DMS153 treated with DMSO at 0.1 percent for 48 hours (cell line): ENCODE measurements around the gene DNER.
A peak's percentile ranks its signal among the peaks of the same experiment; 100 is the strongest.
"Not testable (repeated sequence)": the region's sequence is repeated elsewhere in the genome, so short reads cannot be mapped to it uniquely, and the experiment has no call there.

Source experiments
- DNase-seq: peaks from one replicate; lab custom pipeline; 2025; ENCODE audit not compliant: unreplicated experiment; lab: John Stamatoyannopoulos, UW

The DNER gene

DNA sequence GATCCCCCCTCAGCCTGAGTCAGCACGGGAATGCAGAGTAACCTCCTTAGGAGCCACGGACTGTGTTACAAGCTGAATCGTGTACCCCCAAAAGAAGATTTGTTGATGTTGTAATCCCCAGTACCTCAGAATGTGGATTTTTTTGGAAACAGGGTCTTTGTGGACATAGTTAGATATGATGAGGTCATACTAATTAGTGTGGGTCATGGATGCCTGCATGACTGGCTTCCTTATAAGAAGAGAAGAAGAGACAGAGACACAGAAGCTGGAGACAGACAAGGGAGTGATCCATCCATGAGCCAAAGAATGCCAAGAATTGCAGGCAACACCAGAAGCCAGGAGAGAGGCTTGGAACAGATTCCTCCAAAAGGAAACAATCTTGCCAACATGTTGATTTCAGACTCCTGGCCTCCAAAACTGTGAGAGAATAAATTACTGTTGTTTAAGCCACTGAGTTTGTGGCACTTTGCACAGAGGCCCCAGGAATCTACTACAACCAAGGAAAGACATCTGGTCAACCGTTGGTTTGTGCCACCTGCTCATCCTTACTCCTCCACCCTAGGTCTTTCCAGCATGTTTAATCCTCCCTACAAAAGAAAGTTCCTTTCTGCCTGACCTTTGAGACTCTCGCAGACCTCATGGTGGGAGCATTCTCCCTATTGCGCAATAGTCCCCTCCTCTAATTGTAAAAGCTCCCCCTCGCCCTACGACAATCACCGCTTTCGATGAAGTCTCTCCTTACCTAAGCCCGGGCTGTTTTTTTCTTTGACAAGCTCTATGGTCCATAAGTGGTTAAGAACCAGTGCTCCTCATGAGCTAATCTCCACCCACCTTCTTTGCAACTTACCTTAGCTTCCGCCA, 91.6 kb downstream of the DNER start:
- DNase-seq: no peak

DNA sequence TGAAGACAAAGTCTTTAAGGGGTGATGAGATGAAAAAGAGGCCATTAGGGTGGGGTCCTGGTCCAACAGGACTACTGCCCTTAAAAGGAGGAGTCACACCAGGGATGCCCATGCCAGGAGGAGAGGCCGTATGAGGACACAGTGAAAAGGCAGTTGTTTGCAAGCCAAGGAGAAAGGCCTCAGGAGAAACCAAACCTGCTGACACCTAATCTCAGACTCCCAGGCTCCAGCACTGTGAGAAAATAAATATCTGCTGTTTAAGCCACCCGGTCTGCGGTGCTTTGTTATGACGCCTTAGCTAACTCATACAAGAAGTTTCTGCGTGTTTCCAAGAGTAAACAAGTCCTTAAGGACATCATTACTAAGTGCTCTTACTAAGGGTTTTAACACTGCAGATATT, 93.6 kb downstream of the DNER start:
- DNase-seq: no peak

DNA sequence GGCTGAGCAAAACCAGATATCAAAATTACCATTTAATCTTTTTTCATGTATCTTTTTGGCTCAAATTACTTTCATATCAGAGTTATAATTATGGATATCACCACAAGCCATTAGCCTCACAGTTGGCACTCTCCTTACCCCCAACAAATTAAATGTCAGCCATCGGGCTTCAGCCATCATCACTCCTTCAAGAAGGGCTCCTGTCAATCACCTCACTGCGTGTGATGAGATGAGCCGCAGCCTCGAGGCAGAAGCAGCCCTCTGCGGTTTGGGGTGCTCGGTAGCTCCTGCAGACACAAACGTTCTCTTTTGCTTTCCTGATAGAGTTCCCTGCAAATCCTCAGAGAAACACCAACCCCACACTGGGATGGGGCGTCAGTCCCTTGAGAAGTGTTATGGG, 94.1 kb downstream of the DNER start:
- DNase-seq: no peak

DNA sequence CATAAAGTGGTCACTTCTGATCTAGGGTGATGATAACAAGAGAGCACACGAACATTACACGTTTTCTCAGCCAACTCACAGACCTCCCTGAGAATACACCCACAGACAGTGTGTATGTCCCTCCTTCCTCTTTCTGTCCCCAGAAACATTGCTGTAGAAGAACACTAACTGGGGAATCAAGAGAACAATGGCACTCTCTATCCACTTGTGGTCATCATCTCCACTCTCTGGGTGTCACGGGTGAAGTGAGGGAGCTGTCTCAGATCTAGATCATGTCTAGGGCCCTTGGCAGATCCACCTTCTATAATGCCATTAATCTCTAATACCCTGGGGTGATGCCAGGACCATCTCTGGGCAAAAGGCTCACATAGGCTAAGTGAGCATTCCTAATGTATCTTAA, 97.9 kb downstream of the DNER start:
- no peak for DNase-seq

DNA sequence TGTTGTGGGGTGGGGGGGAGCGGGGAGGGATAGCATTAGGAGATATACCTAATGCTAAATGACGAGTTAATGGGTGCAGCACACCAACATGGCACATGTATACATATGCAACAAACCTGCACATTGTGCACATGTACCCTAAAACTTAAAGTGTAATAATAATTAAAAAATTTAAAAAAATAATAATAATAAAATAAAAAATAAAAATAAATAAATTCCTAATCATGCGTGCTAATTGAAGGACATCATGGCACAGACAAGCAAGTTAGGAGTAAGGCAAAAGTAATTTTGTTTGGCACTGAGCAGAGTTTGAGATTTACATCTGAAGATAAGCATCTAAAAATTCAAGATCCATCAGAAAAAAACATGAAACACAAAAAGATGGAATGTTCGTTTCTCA, 100.3 kb downstream of the DNER start:
- DNase-seq: not testable (repeated sequence)

DNA sequence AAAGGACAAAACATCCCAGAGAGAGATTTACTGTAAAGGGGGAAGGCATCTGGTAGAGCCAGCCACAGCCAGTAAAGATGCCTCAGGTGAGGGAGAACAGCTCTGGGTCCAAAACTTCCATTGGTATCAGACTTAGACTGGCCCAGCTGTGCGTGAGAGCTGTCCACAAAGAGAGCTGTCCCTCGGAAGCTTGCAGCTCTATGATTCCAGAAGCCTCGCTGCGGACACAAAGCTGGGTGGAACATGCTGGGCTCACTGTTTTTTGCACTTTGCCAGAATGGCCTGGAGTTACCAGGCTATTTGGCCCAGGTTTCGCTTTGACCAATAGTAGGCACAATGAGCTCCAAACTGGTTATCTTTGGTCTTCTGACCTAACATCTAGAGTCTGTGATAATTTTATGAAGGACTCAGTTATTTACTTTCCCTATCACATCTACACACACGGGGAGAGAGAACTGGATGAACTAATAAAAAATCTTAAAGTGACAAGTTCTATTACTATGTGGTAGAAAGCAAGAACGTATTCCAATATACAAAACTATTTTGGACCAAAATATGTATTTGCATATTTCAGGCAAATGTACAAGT, 101.9 kb downstream of the DNER start:
- DNase-seq: no peak

DNA sequence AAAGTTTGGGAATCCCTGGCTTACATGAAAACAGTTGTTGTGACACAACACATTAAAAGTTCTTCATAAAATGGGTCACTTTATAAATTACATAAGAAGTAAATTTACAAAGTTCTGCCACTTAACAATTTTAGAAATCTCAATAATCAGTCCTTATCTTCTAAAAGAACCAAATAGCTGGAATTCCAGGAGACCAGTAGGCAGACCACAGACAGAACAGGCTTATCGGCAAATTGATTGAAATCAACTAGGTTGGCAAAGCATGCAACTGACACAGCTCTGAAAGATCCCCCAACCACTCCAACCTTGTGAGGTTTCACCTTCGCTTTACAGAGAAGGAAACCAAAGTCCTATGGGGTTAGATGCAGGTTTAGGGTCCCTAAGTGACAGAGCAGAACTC, 103.0 kb downstream of the DNER start:
- no peak for DNase-seq

DNA sequence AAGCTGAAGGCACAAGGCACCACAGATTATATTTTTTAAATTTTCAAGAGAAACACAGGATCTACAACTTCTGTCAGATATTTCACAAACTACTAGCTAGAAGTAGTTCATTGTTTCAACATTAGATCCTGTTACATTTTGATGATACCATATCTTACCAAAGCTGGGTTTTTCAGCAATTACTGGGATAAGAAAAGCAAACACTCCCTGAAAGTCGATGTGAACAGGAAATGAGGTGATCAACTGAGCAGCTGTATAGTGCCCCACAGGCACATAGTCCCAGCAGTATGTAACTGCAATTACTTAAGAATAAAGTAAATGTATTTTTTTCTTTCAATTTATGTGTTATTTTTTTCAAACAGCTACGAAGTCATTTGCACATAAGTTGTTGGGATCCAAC, 103.5 kb downstream of the DNER start:
- no peak for DNase-seq

DNA sequence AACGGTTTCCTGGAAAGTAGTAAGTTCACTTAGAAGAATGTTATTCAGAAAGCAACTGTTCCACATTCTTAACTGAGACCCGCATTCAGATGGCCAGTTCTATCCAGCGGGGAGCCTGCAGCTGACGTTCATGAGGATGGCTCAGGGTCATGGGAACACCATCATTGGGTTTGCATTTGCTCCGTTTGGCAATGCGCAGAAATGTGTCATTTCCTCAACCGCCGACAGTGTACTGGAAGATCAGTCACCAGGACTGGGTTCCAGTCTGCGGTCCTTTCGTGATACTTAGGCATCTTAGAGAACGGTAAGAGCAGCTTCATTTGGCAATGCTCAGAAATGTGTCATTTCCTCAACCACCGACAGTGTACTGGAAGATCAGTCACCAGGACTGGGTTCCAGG, 104.0 kb downstream of the DNER start:
- no peak for DNase-seq

DNA sequence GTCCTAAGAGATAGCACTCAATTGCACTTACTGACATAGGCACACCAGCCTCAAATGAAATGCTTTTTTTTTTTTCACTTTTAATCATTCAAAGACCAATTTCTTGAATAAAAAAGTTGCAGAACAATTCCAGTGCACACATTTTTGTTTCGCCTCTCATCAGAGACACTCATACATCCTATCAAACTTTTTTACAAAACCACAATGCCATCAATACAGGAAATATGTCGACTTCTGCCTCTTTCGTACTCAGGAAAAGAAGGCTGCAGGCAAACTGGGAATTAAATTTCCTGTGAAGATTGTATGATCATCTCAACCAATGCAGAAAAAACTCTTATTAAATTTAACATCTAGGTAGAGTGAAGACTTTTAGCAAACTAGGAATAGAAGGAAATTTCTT, 112.4 kb downstream of the DNER start:
- DNase-seq: no peak

DNA sequence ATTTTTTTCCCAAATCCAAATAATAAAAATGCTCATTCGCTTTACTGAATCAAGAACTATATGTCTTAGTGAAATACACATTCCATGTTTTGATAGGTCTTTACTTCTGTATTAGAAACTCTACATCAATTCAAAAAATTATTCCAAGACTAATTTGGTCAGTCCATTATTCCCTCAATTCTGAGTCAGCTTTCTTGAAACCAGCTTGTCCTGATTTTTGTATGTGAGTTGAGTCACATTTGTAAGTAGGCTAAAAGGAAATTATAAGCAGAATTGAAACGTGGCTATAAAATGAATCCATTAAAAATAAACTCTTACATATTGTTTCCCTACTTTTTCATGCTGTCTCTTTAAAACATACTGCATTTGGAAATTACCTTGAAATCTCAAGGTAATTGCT, 113.0 kb downstream of the DNER start:
- no peak for DNase-seq

DNA sequence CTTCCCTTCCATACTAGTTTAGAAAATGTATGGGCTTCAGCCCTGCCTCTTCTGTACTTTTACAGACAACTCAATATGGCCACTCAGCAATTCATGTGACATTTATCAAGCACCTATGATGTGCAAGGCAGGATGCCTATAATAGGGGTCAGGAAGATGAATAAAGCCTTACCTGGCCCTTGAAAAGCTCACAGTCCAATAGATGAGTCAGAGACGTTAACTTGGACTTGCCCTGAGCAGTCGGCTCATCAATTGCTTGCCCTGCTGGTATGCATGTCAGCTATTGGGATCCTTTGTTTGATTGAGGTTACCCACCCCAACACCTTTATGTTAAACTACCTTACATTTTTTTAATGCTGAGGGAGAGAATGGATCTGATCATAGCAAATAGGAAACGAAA, 116.1 kb downstream of the DNER start:
- no peak for DNase-seq

DNA sequence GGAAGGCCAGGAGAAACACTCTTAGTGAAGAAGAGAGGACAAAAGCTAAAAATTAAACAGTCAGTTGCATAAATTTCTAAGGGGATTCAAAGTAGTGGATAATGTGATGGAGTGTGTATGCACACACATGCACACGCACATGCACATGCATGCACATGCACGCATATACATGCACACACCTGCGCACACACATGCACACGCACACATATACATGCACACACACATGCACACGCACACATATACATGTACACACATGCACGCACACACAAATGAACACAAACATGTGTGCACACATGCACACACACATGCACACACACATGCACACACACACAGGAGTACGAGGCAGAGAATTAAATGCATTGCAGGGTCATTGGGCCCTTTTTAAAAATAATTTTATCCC, 117.6 kb downstream of the DNER start:
- no peak for DNase-seq

DNA sequence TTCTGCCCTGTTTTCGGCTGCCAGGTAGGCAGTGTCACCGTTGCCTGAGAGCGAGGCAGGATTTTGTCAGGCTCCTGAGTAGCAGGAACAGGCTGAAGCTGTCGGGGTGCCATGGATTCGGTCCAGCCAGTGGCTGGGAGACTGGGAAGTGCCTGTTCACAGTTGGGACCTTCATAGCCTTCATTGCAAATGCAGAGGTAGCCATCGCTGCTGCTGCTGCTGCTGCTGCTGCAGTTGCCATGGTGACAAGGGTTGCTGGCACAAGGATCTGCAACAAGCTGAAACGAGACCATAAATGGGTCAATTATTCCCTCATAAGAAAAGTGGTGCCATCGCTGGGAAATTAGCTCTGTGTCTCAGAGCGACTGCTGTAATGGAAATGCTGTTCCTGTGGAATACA, 122.7 kb downstream of the DNER start:
- DNase-seq: no peak

DNA sequence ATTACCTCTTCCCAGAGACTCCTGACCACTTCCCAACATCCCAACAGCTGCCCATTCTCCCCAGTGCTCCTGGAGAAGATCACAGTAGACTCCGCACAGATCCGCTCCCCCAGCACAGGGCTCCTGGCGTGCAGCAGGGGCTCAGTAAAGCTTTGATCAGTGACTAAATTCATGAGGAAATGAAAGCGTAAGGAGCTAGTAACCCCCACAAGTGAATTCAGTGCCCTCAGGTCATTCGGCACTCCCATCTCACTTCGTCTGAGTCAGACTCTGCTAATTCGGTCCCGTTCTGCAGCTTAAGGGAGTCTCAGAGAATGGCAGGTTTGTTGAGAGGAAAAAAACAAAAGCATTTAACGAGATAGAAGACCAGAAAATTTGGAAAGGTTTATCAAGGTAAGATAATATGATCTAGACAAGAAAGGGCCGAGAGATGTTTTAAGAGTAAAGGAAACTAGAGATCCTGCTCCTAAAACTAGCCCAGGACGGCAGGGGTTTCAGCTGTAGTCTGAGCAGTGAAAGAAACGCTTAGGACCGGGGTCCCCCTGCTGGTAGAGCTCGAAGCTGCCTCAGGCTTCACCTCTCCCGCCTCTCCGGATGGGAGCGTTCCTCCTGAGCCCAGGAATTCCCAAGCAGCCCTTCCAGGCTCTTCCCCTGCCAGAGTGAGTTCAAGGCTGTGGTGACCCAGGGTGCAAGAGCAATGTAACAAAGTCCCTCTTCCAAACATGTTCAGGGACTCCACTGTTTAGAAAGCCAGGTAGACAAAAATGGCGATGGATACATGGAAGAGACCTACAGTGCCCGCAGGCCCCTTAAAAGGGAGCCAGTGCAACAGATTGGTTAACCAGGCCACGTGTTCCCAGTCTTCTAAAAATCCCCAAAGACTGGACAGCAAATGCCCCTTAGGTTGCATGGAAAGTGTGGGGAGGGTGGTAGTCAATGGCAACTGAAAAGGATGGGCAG, 127.3 kb downstream of the DNER start:
- DNase-seq: peak; percentile 55

DNA sequence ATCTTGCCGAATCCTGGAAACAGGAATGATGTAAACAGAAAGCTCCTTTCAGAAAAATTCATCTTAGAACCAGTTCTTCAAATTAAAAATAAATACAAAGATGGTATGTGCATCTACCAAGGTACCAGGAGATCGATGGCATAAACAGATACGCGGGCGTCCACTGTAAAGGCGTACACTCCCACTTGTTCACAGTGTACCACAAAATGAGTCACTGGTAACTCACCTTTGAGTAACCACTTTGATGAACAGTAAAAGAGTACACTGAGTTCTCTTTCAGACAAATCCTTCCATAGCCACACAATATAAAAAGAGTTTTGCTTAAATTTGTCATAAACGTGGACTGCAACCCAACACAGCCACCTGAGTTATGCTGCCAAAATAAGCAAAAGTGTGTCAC, 128.3 kb downstream of the DNER start:
- DNase-seq: no peak

DNA sequence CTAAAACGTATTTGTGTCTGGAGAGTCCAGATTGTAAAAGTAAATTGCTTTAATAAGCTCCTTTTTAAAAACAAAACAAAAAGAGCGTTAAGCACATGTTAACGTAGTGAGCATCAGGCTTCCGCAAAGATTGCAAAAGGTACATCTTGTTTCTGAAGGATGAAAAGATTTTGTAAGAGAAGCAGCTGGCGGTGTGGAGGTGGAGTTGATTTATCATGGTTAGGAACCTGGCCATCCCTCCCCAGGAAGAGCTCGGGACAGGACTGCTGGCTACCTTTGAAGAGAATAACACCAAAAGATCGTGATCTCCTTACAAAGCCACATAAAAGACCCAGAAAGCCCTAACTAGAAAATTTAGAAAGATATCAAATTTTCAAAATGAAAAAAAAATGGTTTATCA, 132.2 kb downstream of the DNER start:
- no peak for DNase-seq

DNA sequence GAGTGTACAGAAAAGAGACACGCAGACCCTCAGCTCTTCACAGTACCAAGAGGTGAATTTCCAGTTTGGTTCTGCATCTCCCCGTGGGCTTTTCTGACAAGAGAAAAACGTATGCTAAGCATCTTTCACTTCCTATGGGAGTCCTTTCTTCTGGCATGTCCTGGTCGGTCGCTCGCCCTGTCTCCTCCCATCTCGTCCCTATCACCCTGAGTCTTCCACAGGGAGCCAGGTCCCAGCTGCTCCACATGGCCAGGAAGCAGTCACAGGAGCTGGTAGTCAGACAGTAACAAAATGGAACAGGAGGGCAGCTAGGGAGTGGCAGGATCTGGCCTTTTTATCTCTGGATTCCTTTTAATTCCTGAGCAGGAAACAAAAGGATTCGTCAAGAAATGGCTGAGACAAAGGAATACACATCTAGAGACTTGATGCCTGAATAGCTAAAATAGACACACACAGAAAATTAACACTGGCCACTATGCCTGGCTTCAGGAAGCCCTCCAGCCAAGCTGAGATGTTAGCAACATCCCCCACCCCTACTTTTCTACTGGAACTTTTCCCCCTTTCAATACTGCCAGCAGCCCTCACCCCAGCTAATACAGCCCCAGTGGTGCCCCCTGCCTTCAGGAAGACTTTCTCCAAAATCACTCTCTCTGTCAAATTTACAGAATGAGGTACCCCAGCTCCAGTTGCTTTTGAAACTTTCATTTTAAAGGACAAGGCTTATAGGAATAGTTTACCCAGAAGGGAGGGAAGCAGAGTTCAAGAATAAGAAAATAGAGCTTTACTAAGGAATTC, 136.1 kb downstream of the DNER start:
- DNase-seq: no peak

DNA sequence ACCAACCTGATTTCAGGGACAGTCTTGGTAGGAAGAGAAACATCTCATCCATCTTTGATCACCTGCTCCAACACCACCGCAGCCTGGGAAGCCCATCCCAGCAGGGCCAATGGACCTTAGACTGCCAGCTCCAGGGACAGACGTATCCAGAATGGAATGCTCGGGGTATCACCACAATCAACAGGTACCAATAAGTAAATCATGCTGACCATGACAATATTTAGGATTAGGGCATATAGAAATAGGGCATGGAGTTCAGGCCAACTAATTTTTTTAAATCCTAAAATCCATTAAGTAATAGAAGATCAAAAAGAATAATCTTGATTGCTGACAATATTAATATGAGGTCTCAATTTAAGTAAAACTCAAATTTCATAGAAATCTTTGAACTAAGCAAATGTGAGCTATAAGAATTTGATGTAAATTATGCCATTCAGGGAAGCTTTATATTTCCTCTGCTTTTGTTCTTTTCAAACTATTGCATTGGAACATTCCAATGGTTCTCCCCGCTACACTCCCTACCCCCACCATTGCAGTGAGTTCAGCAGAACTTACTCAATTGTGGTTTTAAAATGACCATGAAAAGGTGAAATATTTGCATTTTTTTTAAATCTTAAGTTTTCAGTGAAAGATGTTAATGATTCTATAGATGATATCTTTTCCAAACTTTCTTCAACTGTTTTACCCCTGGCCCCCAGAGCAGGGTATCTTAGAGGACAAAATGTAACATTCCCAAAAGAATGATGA, 138.6 kb downstream of the DNER start:
- no peak for DNase-seq
